Measurements from ENCODE around the gene CRYBA1. TPM values are rescaled to one million over a fixed set of nuclear protein-coding genes. Genes with fewer than 3 reads are reported as not detected.
A peak's percentile ranks its signal among the peaks of the same experiment; 100 is the strongest.

CRYBA1 gene
- total and polyA plus RNA-seq, 2 donors (not counting 1 experiment from before 2014, with no cell fraction given): 0.17 TPM; not detected in 1

DNA sequence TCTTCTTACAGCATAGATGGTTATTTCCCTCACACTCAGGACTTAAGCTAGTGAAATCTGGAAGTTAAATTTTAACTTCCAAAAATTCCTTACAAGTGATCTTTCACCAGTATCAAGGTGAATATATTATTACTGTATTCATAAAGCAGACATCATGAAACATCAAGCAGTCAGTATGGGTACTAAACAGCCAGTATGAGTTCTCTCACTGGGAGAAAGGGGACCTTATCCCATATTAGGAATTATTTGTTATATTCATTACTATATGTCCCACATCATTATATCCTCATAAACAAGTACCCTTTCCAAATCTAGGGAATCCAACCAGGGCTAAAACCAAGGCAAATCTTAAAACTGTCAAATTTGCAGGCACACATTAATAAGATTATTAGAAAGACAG is 32.0 kb downstream of the CRYBA1 start:
- Histone ChIP-seq H3K27me3 (ENCODE audit: control insufficient read depth, insufficient read depth, low read length) (no peaks in the 10 kb centered on the region), H3K9me3 (ENCODE audit: control insufficient read depth, insufficient read depth, low read depth, low read length) (no peaks in the 10 kb centered on the region), H3K27ac (ENCODE audit: insufficient read depth, low read length) (no peak overlapping the region), H3K4me1 (ENCODE audit: control insufficient read depth, extremely low read depth, insufficient read depth, low read length) (no peaks in the 10 kb centered on the region), H3K4me3 (replicated peaks in 1 of 4; ENCODE audit: control extremely low read depth in 1 of 4, insufficient read depth in 1 of 4, low read depth in 3 of 4, low read length in 4 of 4) (no peak overlapping the region), H3K79me2 (ENCODE audit: control insufficient read depth, insufficient read depth, low read length) (peaks cover 95% of the 10 kb centered on the region), H3K9ac (ENCODE audit: insufficient read depth, low read length) (no peak overlapping the region), H4K20me1 (ENCODE audit: control insufficient read depth, extremely low read depth, insufficient read depth, low read length) (peaks cover 9% of the 10 kb centered on the region), H3K36me3 (ENCODE audit: control insufficient read depth, insufficient read depth, low read length) (peaks cover 19% of the 10 kb centered on the region), H3K4me2 (ENCODE audit: extremely low read depth, insufficient read depth, low read length) (no peak overlapping the region), H2AFZ (ENCODE audit: low read length) (no peak overlapping the region)
- TF ChIP-seq EZH2 (IDR thresholded peaks at IDR 0.05; ENCODE audit: low read length, missing control alignments): no peak
- TF ChIP-seq, protein P1, sequence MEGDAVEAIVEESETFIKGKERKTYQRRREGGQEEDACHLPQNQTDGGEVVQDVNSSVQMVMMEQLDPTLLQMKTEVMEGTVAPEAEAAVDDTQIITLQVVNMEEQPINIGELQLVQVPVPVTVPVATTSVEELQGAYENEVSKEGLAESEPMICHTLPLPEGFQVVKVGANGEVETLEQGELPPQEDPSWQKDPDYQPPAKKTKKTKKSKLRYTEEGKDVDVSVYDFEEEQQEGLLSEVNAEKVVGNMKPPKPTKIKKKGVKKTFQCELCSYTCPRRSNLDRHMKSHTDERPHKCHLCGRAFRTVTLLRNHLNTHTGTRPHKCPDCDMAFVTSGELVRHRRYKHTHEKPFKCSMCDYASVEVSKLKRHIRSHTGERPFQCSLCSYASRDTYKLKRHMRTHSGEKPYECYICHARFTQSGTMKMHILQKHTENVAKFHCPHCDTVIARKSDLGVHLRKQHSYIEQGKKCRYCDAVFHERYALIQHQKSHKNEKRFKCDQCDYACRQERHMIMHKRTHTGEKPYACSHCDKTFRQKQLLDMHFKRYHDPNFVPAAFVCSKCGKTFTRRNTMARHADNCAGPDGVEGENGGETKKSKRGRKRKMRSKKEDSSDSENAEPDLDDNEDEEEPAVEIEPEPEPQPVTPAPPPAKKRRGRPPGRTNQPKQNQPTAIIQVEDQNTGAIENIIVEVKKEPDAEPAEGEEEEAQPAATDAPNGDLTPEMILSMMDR (conservative IDR thresholded peaks at IDR 0.05 in 1 of 2, IDR thresholded peaks at IDR 0.05 in 1 of 2; ENCODE audit: low read depth in 1 of 2, low read length in 2 of 2): no peak
- no peak for DNase-seq (ENCODE audit: low read depth in 2 of 2)

DNA sequence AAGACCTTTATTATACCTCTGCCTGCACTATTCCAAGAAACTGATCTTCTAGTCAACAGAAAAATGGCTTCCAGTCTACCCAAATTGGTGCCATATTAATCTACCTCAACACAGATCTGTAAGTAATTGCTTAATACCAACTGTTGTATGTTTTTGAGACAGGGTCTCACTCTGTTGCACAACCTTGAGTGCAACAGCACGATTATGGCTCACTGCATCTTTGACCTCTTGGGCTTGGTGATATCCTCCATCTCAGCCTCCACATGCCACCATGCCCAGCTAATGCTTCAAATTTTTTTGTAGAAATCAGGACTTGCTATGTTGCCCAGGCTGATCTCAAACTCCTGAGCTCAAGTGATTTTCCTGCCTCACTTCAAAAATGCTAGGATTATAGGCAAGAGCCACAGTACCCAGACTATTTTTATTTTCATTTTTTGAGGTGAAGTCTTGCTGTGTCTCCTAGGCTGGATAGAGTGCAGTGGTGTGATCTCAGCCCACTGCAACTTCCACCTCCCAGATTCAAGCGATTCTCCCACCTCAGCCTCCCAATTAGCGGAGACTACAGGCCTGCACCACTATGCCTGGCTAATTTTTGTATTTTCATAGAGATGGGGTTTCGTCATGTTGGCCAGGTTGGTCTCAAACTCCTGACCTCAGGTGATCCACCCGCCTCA is 32.9 kb downstream of the CRYBA1 start:
- H2AFZ ChIP-seq (ENCODE audit: low read length): no peak overlapping the region
- no peak overlapping the region for H3K4me2 ChIP-seq (ENCODE audit: extremely low read depth, insufficient read depth, low read length)
- H4K20me1 ChIP-seq (ENCODE audit: control insufficient read depth, extremely low read depth, insufficient read depth, low read length): peaks cover 9% of the 10 kb centered on the region
- no peak for DNase-seq (ENCODE audit: low read depth in 2 of 2)
- H3K4me1 ChIP-seq (ENCODE audit: control insufficient read depth, extremely low read depth, insufficient read depth, low read length): no peaks in the 10 kb centered on the region
- no peak overlapping the region for H3K27ac ChIP-seq (ENCODE audit: insufficient read depth, low read length)
- no peaks in the 10 kb centered on the region for H3K27me3 ChIP-seq (ENCODE audit: control insufficient read depth, insufficient read depth, low read length)
- no peak overlapping the region for H3K4me3 ChIP-seq (replicated peaks in 1 of 4; ENCODE audit: control extremely low read depth in 1 of 4, insufficient read depth in 1 of 4, low read depth in 3 of 4, low read length in 4 of 4)
- H3K36me3 ChIP-seq (ENCODE audit: control insufficient read depth, insufficient read depth, low read length): peaks cover 20% of the 10 kb centered on the region
- no peak overlapping the region for H3K9ac ChIP-seq (ENCODE audit: insufficient read depth, low read length)
- TF ChIP-seq EZH2 (IDR thresholded peaks at IDR 0.05; ENCODE audit: low read length, missing control alignments): no peak
- TF ChIP-seq, protein P1 (conservative IDR thresholded peaks at IDR 0.05 in 1 of 2, IDR thresholded peaks at IDR 0.05 in 1 of 2; ENCODE audit: low read depth in 1 of 2, low read length in 2 of 2): no peak
- H3K9me3 ChIP-seq (ENCODE audit: control insufficient read depth, insufficient read depth, low read depth, low read length): no peaks in the 10 kb centered on the region
- peaks cover 93% of the 10 kb centered on the region for H3K79me2 ChIP-seq (ENCODE audit: control insufficient read depth, insufficient read depth, low read length)

GRCh38 chr17:29283496-29283895 is 36.8 kb downstream of the CRYBA1 start:
- H3K4me1 ChIP-seq (ENCODE audit: control insufficient read depth, extremely low read depth, insufficient read depth, low read length): peaks cover 2% of the 10 kb centered on the region
- peaks cover 23% of the 10 kb centered on the region for H3K36me3 ChIP-seq (ENCODE audit: control insufficient read depth, insufficient read depth, low read length)
- H4K20me1 ChIP-seq (ENCODE audit: control insufficient read depth, extremely low read depth, insufficient read depth, low read length): peaks cover 10% of the 10 kb centered on the region
- no peaks in the 10 kb centered on the region for H3K9me3 ChIP-seq (ENCODE audit: control insufficient read depth, insufficient read depth, low read depth, low read length)
- H3K4me2 ChIP-seq (ENCODE audit: extremely low read depth, insufficient read depth, low read length): no peak overlapping the region
- no peak overlapping the region for H3K4me3 ChIP-seq (replicated peaks in 1 of 4; ENCODE audit: control extremely low read depth in 1 of 4, insufficient read depth in 1 of 4, low read depth in 3 of 4, low read length in 4 of 4)
- H3K9ac ChIP-seq (ENCODE audit: insufficient read depth, low read length): no peak overlapping the region
- H2AFZ ChIP-seq (ENCODE audit: low read length): no peak overlapping the region
- H3K79me2 ChIP-seq (ENCODE audit: control insufficient read depth, insufficient read depth, low read length): peaks cover 96% of the 10 kb centered on the region
- no peaks in the 10 kb centered on the region for H3K27me3 ChIP-seq (ENCODE audit: control insufficient read depth, insufficient read depth, low read length)
- TF ChIP-seq, protein P1 (conservative IDR thresholded peaks at IDR 0.05 in 1 of 2, IDR thresholded peaks at IDR 0.05 in 1 of 2; ENCODE audit: low read depth in 1 of 2, low read length in 2 of 2): peak in 1 of 2 donors; percentile 18
- no peak for TF ChIP-seq EZH2 (IDR thresholded peaks at IDR 0.05; ENCODE audit: low read length, missing control alignments)
- H3K27ac ChIP-seq (ENCODE audit: insufficient read depth, low read length): no peak overlapping the region
- DNase-seq (ENCODE audit: low read depth in 2 of 2): no peak

Data from fibroblast of lung (primary cell).